HL-60 (cell line): ENCODE data around the gene EGFR.

Experiments used
- DNase-seq, 2 experiments: peaks; one replicate each; pipeline ENCODE4 v3.0.0-alpha.2; 2010 to 2020; ENCODE audit warnings: low read depth in 1 of 2, low spot score in 1 of 2
- H3K27ac ChIP-seq: fragments of 250-450 bp; sonication (Bioruptor Pico); replicated peaks from 2 replicates; pipeline ENCODE4 v1.5.1; 2020; ENCODE audit warnings: mild to moderate bottlenecking, moderate library complexity
- H3K27me3 ChIP-seq: fragments of 250-450 bp; sonication (Bioruptor Pico); 2 replicates; pipeline ENCODE4 v1.5.1; 2021; ENCODE audit warnings: mild to moderate bottlenecking, moderate library complexity; ENCODE audit not compliant: insufficient read depth, poor library complexity, severe bottlenecking
- H3K4me3 ChIP-seq: replicated peaks from 2 replicates; pipeline ENCODE4 v1.5.1; 2011; ENCODE audit warnings: mild to moderate bottlenecking, control low read depth, low read length; ENCODE audit not compliant: insufficient read depth
- GABPA ChIP-seq: IDR thresholded peaks from 2 replicates; pipeline ENCODE4 v1.6.1; 2012; ENCODE audit warnings: low read depth
- POLR2AphosphoS5 ChIP-seq: IDR thresholded peaks from 2 replicates; pipeline ENCODE4 v1.6.1; 2012; ENCODE audit warnings: low read depth
- REST ChIP-seq: IDR thresholded peaks from 2 replicates; pipeline ENCODE4 v1.6.1; 2012; ENCODE audit warnings: low read depth; ENCODE audit not compliant: insufficient replicate concordance
- SPI1 ChIP-seq: IDR thresholded peaks from 2 replicates; pipeline ENCODE4 v1.6.1; 2012; ENCODE audit warnings: low read depth, mild to moderate bottlenecking, borderline replicate concordance
- TF ChIP-seq, protein P1 (sequence below): IDR thresholded peaks from one replicate; pipeline ENCODE4 v1.5.1; 2011; ENCODE audit warnings: low read length, control low read depth, inconsistent platforms; ENCODE audit not compliant: insufficient read depth

EGFR gene

GRCh38 chr7:55019191-55019690, 424 bp downstream of the EGFR start:
- no peak overlapping the region for H3K4me3 ChIP-seq
- peaks cover 41% of the 10 kb centered on the region for H3K27me3 ChIP-seq
- DNase-seq: no peak
- TF ChIP-seq, protein P1, sequence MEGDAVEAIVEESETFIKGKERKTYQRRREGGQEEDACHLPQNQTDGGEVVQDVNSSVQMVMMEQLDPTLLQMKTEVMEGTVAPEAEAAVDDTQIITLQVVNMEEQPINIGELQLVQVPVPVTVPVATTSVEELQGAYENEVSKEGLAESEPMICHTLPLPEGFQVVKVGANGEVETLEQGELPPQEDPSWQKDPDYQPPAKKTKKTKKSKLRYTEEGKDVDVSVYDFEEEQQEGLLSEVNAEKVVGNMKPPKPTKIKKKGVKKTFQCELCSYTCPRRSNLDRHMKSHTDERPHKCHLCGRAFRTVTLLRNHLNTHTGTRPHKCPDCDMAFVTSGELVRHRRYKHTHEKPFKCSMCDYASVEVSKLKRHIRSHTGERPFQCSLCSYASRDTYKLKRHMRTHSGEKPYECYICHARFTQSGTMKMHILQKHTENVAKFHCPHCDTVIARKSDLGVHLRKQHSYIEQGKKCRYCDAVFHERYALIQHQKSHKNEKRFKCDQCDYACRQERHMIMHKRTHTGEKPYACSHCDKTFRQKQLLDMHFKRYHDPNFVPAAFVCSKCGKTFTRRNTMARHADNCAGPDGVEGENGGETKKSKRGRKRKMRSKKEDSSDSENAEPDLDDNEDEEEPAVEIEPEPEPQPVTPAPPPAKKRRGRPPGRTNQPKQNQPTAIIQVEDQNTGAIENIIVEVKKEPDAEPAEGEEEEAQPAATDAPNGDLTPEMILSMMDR: no peak
- TF ChIP-seq SPI1: no peak
- no peak for TF ChIP-seq GABPA
- TF ChIP-seq POLR2AphosphoS5: no peak
- no peak for TF ChIP-seq REST
- H3K27ac ChIP-seq: no peak overlapping the region

- H3K4me3 ChIP-seq: no peak overlapping the region
Observed at GRCh38 chr7:55019691-55020465, 1.1 kb downstream of the EGFR start.

GRCh38 chr7:55020466-55020871, 1.7 kb downstream of the EGFR start:
- TF ChIP-seq SPI1: no peak
- no peak for TF ChIP-seq REST
- TF ChIP-seq, protein P1: no peak
- TF ChIP-seq POLR2AphosphoS5: no peak
- Histone ChIP-seq H3K27me3 (peaks cover 40% of the 10 kb centered on the region), H3K27ac (no peak overlapping the region), H3K4me3 (no peak overlapping the region)
- DNase-seq: no peak

More at GRCh38 chr7:55019691-55020465, 1.1 kb downstream of the EGFR start:
- Histone ChIP-seq H3K27ac (no peak overlapping the region), H3K27me3 (peaks cover 40% of the 10 kb centered on the region)
- TF ChIP-seq REST (no peak), POLR2AphosphoS5 (no peak), SPI1 (no peak), GABPA (no peak)
- TF ChIP-seq, protein P1: no peak
- no peak for DNase-seq
